Measurements from ENCODE around the gene CSNK1G1. TPM values are rescaled to one million over a fixed set of nuclear protein-coding genes. Genes with fewer than 3 reads are reported as not detected.

CSNK1G1 gene
- polyA plus RNA-seq, 1 experiment = 8.0 TPM

GRCh38 chr15:64163659-64164362, 192.2 kb downstream of the CSNK1G1 start:
- ChIA-PET POLR2A (interaction anchor here (0.7 to 1.4 kb wide), 3 partner anchors 11 to 224 kb away, joined by 3 to 7 read pairs (median 4); partner anchors contain the start of gene TRIP4), CTCF (interaction anchor here (0.6 to 2.7 kb wide), 9 partner anchors 10 to 688 kb away, joined by 3 to 18 read pairs (median 4); no protein-coding TSS in a partner anchor)
- Histone ChIP-seq H3K27me3 (ENCODE audit: control insufficient read depth, insufficient read depth, low read length) (no peaks in the 10 kb centered on the region), H3K36me3 (ENCODE audit: control insufficient read depth, insufficient read depth, low read length) (peaks cover 10% of the 10 kb centered on the region), H3K4me3 (ENCODE audit: low read depth, low read length) (peak overlapping the region; percentile 32)
- TF ChIP-seq CTCF (IDR thresholded peaks at IDR 0.05; ENCODE audit: insufficient read depth, low read depth, low read length) = no peak
- no peak for DNase-seq (ENCODE audit: low read depth)

- Histone ChIP-seq H3K36me3 (ENCODE audit: control insufficient read depth, insufficient read depth, low read length) (peaks cover 18% of the 10 kb centered on the region), H3K4me3 (ENCODE audit: low read depth, low read length) (peak within 1 kb of the TSS; percentile 92), H3K27me3 (ENCODE audit: control insufficient read depth, insufficient read depth, low read length) (no peaks in the 10 kb centered on the region)
- DNase-seq (ENCODE audit: low read depth) = peak; percentile 87
- peak; percentile 57 for TF ChIP-seq CTCF (IDR thresholded peaks at IDR 0.05; ENCODE audit: insufficient read depth, low read depth, low read length)
- ChIA-PET CTCF (interaction anchor here (0.6 to 2.7 kb wide), 9 partner anchors 9 to 687 kb away, joined by 3 to 18 read pairs (median 3); no protein-coding TSS in a partner anchor), POLR2A (interaction anchor here (0.6 to 1.4 kb wide), 4 partner anchors 10 to 224 kb away, joined by 3 to 7 read pairs (median 6); partner anchors contain the start of gene TRIP4)
These were observed 192.9 kb downstream of the CSNK1G1 start, which contains the start of gene PPIB for GRCh38 chr15:64162869-64163658. Gene PPIB (minus strand): TSS chr15:64163022. CDS start chr15:64162986, 36 bp downstream.

- ChIA-PET CTCF (interaction anchor here (0.6 to 2.7 kb wide), 5 partner anchors 9 to 1057 kb away, joined by 3 to 18 read pairs (median 3); no protein-coding TSS in a partner anchor), POLR2A (interaction anchor here (0.6 to 1.4 kb wide), 3 partner anchors 9 to 225 kb away, joined by 4 to 7 read pairs (median 7); partner anchors contain the start of gene TRIP4)
- TF ChIP-seq CTCF (IDR thresholded peaks at IDR 0.05; ENCODE audit: insufficient read depth, low read depth, low read length) = no peak
- Histone ChIP-seq H3K4me3 (ENCODE audit: low read depth, low read length) (peak overlapping the region; percentile 92), H3K36me3 (ENCODE audit: control insufficient read depth, insufficient read depth, low read length) (peaks cover 22% of the 10 kb centered on the region), H3K27me3 (ENCODE audit: control insufficient read depth, insufficient read depth, low read length) (no peaks in the 10 kb centered on the region)
- DNase-seq (ENCODE audit: low read depth) = no peak
These were observed 193.5 kb downstream of the CSNK1G1 start for GRCh38 chr15:64162478-64162868.

- ChIA-PET CTCF (interaction anchor here (0.6 to 2.7 kb wide), 3 partner anchors 8 to 1058 kb away, joined by 3 to 18 read pairs (median 3); no protein-coding TSS in a partner anchor), POLR2A (interaction anchor here (0.6 kb wide), 1 partner anchor 11 kb away, joined by 6 read pairs; the partner anchor contains the start of gene SNX22)
- Histone ChIP-seq H3K27me3 (ENCODE audit: control insufficient read depth, insufficient read depth, low read length) (no peaks in the 10 kb centered on the region), H3K36me3 (ENCODE audit: control insufficient read depth, insufficient read depth, low read length) (peaks cover 27% of the 10 kb centered on the region), H3K4me3 (ENCODE audit: low read depth, low read length) (peak overlapping the region; percentile 92)
- TF ChIP-seq CTCF (IDR thresholded peaks at IDR 0.05; ENCODE audit: insufficient read depth, low read depth, low read length) = no peak
- DNase-seq (ENCODE audit: low read depth) = no peak
These were observed 194.1 kb downstream of the CSNK1G1 start for GRCh38 chr15:64161688-64162477.
